UCSD-AML1 (cell line): ENCODE results near the gene KCTD1.

Experiments
- DNase-seq: peaks from one replicate; lab custom pipeline; 2025; ENCODE audit not compliant: unreplicated experiment; lab: John Stamatoyannopoulos, UW

Gene KCTD1

GRCh38 chr18:26549263-26550094 lies 1.1 kb upstream of the KCTD1 start:
- DNase-seq: peak; percentile 48

- DNase-seq: no peak
These were observed 523 bp downstream of the KCTD1 start for GRCh38 chr18:26547646-26548414.

GRCh38 chr18:26546875-26547645 lies 1.3 kb downstream of the KCTD1 start:
- DNase-seq: no peak

- no peak for DNase-seq
These were observed 2.0 kb downstream of the KCTD1 start for GRCh38 chr18:26546170-26546874.

- no peak for DNase-seq
These were observed 2.8 kb downstream of the KCTD1 start for GRCh38 chr18:26545335-26546123.

GRCh38 chr18:26544451-26544850 lies 3.9 kb downstream of the KCTD1 start:
- DNase-seq: no peak

GRCh38 chr18:26543373-26543772 lies 5.0 kb downstream of the KCTD1 start:
- DNase-seq: no peak

- no peak for DNase-seq
These were observed 8.2 kb downstream of the KCTD1 start for GRCh38 chr18:26540043-26540628.

GRCh38 chr18:26538524-26538923 lies 9.8 kb downstream of the KCTD1 start:
- DNase-seq: no peak

GRCh38 chr18:26536664-26537063 lies 11.7 kb downstream of the KCTD1 start:
- no peak for DNase-seq

GRCh38 chr18:26536032-26536431 lies 12.3 kb downstream of the KCTD1 start:
- no peak for DNase-seq

GRCh38 chr18:26535630-26536029 lies 12.7 kb downstream of the KCTD1 start:
- DNase-seq: no peak

GRCh38 chr18:26532367-26533340 lies 15.7 kb downstream of the KCTD1 start:
- no peak for DNase-seq

GRCh38 chr18:26531605-26532298 lies 16.6 kb downstream of the KCTD1 start:
- DNase-seq: no peak

GRCh38 chr18:26526966-26527234 lies 21.5 kb downstream of the KCTD1 start:
- no peak for DNase-seq

GRCh38 chr18:26526128-26526965 lies 22.0 kb downstream of the KCTD1 start:
- DNase-seq: no peak
